ENCODE data around the gene KRTAP10-6.

DNA sequence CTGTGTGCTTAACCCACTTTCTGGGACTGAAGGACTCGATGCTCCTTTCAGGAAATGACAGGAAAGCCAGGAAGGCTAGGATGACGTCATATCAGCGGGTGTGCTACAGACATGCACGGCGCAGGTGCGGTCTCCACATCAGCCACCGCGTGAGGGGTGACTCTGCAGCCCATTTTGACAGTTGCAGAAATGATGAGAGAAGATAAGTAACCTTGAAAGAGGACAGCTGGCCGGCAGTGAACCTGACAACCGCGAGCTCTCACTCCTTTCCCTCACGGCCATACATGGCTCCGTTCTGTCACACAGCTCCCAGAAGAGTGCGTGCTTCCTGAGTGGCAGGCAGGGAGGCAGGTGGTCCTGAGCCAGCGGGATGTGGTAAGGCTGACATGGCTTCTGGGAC is 10.2 kb downstream of the KRTAP10-6 start:
- TF ChIP-seq CTCF (IDR thresholded peaks at IDR 0.05 in 8 of 11, conservative IDR thresholded peaks at IDR 0.05 in 3 of 11) = no peak
- TF ChIP-seq POLR2A (IDR thresholded peaks at IDR 0.05) = no peak
- TF ChIP-seq POLR2AphosphoS5 (IDR thresholded peaks at IDR 0.05) = no peak
